ENCODE measurements around the gene TMEM151B. TPM values are rescaled to one million over a fixed set of nuclear protein-coding genes. Genes with fewer than 3 reads are reported as not detected.
A peak's percentile ranks its signal among the peaks of the same experiment; 100 is the strongest.

TMEM151B gene
- total and polyA plus RNA-seq, 2 of the 4 experiments (the other 2 are of a cell fraction), result not detected

- Histone ChIP-seq H2BK5ac (ENCODE audit: low read depth, low read length, poor library complexity, severe bottlenecking) (no peak overlapping the region), H4K20me1 (ENCODE audit: insufficient read depth, low read length) (no peaks in the 10 kb centered on the region), H4K5ac (ENCODE audit: low read depth, low read length) (no peak overlapping the region), H3K4me1 (ENCODE audit: control insufficient read depth, insufficient read depth, low read length) (no peaks in the 10 kb centered on the region), H3K4me2 (ENCODE audit: low read depth, low read length) (no peak overlapping the region), H3K9me1 (ENCODE audit: insufficient read depth, low read length) (no peaks in the 10 kb centered on the region), H3K9ac (ENCODE audit: low read depth, low read length) (no peak overlapping the region), H3K79me1 (ENCODE audit: low read depth in 1 of 2, low read length in 2 of 2) (no peaks in the 10 kb centered on the region), H4K91ac (ENCODE audit: insufficient read depth, low read depth, low read length) (no peak overlapping the region), H2BK20ac (ENCODE audit: low read depth, low read length) (no peak overlapping the region), H3K56ac (ENCODE audit: extremely low read depth, insufficient read depth, low read length) (no peak overlapping the region), H3K23ac (ENCODE audit: low read depth, low read length) (no peak overlapping the region), H3K9me3 (ENCODE audit: control insufficient read depth, insufficient read depth, low read length) (no peaks in the 10 kb centered on the region), H2AK5ac (ENCODE audit: low read depth, low read length) (no peak overlapping the region), H3K27me3 (ENCODE audit: control insufficient read depth, insufficient read depth, low read length) (peaks cover 53% of the 10 kb centered on the region), H3K4me3 (ENCODE audit: insufficient read depth, low read depth, low read length) (no peak overlapping the region), H2AFZ (replicated peaks; ENCODE audit: low read length, poor library complexity) (no peak overlapping the region), H3K14ac (replicated peaks; ENCODE audit: low read depth, low read length) (no peak overlapping the region), H2AK9ac (replicated peaks; ENCODE audit: low read depth, low read length, poor library complexity) (no peak overlapping the region), H4K8ac (ENCODE audit: low read depth in 2 of 2, low read length in 2 of 2) (no peak overlapping the region), H3K4ac (ENCODE audit: low read depth, low read length) (no peak overlapping the region), H3K27ac (ENCODE audit: insufficient read depth, low read length) (no peak overlapping the region), H3K36me3 (ENCODE audit: control insufficient read depth, insufficient read depth, low read length) (no peaks in the 10 kb centered on the region), H3K18ac (ENCODE audit: low read depth, low read length) (no peak overlapping the region), H2BK15ac (ENCODE audit: low read depth, low read length) (no peak overlapping the region), H2BK120ac (ENCODE audit: low read depth, low read length) (no peak overlapping the region)
- intact Hi-C loops (cut with micrococcal nuclease), result no loop called here
- ATAC-seq (ENCODE audit: low read depth) (no peak), DNase-seq (peak; percentile 67)
- TF ChIP-seq BHLHE40 (IDR thresholded peaks at IDR 0.05; ENCODE audit: low read depth, low read length) (0 out of 2 replicates have a peak, but pooled peaks have one; percentile 4), NFE2L2 (IDR thresholded peaks at IDR 0.05; ENCODE audit: low read depth, low read length) (no peak)
- POLR2A ChIA-PET (ENCODE audit: unreplicated experiment), result no interaction called here
- 35% methylated on average over 3 of the region's 7 CpGs; no CpG with 5 or more reads in 1 of the 2 experiments for WGBS, 2 experiments (ENCODE audit: extremely low coverage in 2 of 2, insufficient read length in 1 of 2)
- in situ Hi-C loops (cut with MboI; ENCODE audit: low sequenced_read_pairs), result loop anchor here (5.0 to 10.0 kb wide), 2 partner anchors 58 to 175 kb away; no protein-coding TSS in a partner anchor
- dilution Hi-C loops (cut with HindIII; ENCODE audit: low sequenced_read_pairs, unreplicated experiment), result no loop called here
- BruUV-seq (replicated peaks), result no TSS peak
- CTCF ChIA-PET, result no interaction called here
Measured at GRCh38 chr6:44339763-44340625, 69.7 kb downstream of the TMEM151B start.
